NCI-H774 (cell line): Measurements from ENCODE around the gene GPC3.
"Not testable (repeated sequence)": the region's sequence is repeated elsewhere in the genome, so short reads cannot be mapped to it uniquely, and the experiment has no call there.

Source experiments
- DNase-seq: peaks from one replicate; lab custom pipeline; 2025; lab: John Stamatoyannopoulos, UW

The GPC3 gene

DNA sequence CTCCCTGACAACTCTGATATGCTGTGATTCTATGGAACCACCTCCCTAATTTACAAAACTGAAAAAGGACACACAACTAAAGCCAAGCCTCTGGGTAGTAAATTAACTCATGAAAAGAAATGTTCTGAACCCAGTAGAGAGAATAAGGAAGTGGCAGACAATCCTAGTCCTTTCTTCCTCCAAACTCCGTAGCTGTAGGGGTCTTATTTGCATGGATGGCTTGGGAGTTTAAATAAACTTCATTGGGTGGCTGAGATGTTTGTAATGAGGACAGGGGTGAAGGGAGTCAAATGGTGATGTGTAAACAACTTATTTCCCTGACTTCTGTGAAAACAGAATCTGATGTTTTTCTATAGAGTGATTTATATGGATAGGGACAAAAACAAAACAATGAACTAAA, 59.3 kb downstream of the GPC3 start:
- no peak for DNase-seq

GRCh38 chrX:133924548-133924947, 60.8 kb downstream of the GPC3 start:
- no peak for DNase-seq

- no peak for DNase-seq
Observed at GRCh38 chrX:133923548-133923947, 61.8 kb downstream of the GPC3 start.

- no peak for DNase-seq
Observed at GRCh38 chrX:133923113-133923512, 62.3 kb downstream of the GPC3 start.

DNA sequence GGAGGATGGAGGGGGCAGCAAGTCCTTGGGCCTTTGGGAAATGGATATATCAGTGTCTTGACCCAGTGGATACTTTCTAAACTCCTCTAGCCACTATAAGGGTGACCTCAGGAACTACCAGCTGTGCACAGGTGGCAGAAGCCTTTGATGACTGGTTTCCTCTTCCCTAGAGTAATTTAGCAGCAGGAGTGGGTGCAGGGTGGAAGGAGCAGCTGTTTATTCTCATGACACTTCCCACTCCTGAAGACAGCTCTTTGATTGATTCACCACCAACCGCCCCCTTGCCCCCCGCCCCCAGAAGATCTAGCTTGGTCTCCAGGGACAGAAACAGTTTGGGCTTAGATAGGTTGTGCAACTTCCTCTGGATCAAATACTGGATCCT, 63.0 kb downstream of the GPC3 start:
- DNase-seq = no peak

DNA sequence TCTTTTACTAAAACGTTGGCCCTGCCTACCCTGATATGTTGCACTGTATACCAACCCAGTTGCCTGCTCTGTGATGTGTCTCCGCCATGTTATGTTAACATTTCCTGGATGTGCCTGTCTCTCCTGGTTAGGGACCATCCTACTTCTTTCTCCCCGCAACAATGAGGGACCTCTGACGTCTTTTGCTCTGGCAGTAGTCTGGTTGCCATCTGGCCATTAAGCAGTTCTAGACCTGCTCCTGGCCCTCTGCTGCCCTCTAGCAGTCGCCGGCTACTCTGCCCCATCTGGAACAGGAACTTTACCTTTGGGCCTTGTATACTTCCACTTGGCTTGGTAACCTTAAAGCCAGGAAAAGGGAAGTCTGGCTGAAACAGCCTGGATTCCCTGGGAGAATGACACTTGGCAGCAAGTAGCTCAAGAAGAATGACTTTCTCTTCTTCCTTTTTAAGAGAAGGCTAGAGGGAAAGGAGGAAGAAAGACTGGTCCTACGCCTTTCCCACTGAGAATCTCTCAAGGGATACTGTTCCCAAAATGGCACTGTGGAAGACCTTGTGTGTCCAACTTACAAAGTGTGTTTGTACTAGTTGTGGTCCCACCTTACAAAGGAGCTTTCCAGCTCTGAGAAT, 63.5 kb downstream of the GPC3 start:
- DNase-seq = peak; percentile 61

- DNase-seq = no peak
Observed at GRCh38 chrX:133921086-133921485, 64.3 kb downstream of the GPC3 start.

DNA sequence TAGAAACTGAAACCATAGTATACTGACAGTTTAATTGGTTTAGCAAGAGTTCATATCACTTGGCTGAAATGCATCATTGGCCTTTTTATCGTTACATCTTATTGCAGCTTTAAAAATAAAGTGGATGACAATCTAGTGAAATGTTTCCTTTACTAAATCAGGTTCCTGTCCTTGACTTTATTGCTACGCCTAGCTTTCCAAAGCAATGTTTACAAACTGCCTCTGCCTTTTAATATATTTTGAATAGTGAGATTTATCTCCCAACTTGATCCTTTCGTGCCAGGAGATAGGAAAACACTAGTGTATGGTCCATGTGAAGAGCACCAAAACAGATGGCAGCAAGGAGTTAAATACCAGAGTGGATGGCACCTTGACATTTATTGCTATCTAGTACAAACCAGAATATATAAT, 67.0 kb downstream of the GPC3 start:
- no peak for DNase-seq

DNA sequence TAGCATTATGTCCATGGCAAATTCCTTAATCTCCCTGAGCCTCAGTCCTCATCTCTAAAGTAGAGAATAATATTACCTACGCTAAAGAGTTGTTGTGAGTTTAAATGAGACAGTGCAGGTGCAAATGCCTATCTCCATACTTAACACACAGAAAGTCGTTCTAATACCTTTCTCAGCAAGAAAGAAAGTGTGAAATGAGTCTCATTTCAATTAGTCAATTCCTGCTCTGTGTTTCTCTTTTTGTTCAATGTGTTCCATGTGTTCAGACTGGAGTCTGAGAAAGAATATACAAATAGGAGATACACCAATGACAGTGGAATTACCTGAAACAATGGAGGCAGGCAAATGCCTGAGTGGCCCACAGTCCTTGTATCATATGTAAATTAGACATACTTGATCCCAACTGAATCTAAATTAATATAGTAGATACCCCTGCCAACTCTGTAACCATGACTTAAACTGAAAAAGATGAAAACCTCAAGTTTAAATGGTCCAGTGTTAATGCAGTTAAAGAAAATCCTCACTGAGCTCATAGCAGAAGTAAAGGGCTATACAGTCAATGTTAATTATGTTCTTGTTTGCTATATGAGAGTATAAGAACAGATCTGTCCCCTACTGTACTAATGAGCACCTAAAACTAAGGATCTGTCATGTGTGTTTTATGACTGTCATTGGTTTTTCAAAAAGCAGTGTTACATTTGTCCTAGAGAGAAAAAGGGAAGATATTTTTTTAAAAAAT, 68.2 kb downstream of the GPC3 start:
- DNase-seq = no peak

DNA sequence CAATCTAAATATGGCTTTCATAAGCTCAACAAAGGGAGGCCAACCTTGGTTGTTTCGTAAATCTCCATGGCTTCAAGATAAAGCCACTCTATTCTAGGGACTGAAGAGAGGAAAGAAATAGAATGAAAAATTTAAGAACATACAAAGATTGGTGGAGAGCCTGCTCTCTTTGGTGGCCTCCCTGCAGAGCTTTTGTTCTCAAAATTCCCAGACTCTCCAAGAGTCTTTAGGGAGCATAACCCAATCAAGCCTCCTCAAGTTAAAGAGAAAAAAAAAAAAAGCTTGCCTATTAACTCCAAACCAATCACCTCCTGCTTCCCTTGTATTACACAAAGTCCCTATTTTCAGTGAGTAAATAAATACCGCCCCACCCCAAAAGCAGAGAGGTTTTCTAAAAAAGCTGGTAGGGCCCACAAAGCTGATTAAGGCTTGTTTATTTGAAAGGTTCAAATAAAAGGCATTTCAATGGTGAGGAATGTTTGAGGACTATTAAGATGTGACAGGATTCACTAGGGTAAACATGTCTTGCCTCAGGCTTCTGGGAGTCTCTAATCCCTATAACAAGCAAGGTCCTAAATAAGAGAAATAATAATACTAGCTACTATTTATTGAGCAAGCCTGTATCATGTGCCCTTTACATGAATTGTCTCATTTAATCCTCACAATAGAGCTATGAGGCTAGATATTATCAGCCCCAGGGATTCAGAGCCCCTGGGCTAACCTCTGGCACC, 71.6 kb downstream of the GPC3 start:
- no peak for DNase-seq

DNA sequence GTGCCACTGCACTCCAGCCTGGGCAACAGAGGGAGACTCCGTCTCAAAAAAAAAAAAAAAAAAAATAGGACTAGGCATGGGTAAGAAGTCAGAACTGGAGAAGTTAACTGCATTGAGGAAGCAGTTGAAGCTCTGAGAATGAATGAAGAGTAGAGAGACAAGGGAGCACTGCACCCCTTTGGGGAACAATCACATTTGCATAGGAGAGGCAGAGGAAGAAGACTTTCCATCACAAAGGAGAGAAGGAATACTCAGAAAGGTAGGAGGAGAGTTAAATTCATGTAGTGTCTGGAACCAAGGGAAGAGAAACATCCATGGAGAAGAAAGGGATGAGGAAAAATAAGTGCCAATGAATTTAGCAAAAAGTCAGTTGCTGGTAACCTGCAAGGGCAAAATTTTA, 72.4 kb downstream of the GPC3 start:
- no peak for DNase-seq

- DNase-seq = no peak
Observed at GRCh38 chrX:133911825-133912495, 73.4 kb downstream of the GPC3 start.

GRCh38 chrX:133910539-133910938, 74.9 kb downstream of the GPC3 start:
- no peak for DNase-seq

DNA sequence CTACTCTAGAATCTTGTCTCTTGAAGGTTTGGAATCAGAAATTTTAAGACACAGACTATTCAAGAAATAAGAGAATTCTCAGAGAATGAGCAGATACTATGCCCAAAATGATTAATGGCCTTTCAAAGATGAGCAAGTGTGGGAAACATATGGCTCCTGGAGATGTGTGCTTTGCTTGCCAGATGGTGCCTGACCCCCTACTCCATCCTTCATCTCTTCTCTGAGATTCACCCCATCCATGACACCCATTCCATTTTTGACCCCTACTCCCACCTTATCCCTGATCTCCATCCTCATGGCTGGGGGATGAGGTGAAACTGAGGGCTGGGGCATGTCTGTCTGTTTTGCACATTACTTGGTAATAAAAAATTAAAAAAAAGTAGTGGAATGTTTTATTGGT, 75.5 kb downstream of the GPC3 start:
- DNase-seq = no peak

DNA sequence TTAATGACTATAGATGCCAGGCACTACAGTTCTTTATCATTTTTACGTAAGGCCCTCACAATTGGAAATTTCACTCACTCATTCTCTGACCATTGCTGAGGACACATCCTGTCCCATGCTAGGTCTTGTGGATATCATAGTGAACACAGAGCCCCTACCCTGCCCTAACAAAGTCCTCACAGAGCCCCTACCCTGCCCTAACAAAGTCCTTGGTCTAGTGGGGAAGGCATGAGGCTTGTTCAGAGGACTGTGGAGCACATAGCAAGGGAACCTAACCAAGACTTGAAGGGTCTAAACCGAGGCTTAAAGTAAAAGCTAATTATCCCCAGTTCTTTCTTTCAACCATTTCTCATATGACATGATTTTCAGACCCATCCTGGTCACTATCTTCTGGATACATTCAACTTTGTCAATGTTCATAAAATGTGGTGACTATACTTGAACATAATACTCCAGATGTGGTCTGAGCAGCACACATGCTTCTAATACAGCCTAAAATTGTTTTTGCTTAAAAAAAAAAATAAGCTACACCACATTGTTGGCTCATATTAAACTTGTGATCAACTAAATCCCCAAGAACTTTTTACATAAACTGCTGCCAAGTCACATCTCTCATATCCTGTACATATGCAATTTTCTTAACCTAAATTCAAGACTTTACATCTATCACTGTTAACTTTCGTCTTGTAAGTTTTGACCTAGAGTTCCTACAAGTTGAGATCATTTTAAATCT, 77.0 kb downstream of the GPC3 start:
- no peak for DNase-seq

DNA sequence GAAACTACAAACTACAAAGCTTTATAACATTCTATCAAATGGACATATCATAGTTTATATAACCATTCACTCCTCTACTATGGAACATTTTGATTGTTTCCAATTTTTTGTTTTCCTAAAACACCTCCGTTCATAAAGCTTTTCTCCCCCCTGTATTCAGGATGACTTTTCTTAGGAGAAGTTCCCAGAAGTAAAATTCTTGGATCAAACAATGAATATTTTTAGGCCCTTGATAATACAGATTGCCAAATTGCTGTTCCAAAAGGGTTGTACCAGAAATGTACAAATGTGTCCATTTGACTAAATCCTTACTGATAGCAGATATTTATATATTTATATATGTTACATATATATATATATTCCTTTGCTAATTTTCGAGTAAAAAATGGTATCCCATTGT, 77.8 kb downstream of the GPC3 start:
- DNase-seq = no peak

GRCh38 chrX:133905305-133905704, 80.1 kb downstream of the GPC3 start:
- DNase-seq = no peak

DNA sequence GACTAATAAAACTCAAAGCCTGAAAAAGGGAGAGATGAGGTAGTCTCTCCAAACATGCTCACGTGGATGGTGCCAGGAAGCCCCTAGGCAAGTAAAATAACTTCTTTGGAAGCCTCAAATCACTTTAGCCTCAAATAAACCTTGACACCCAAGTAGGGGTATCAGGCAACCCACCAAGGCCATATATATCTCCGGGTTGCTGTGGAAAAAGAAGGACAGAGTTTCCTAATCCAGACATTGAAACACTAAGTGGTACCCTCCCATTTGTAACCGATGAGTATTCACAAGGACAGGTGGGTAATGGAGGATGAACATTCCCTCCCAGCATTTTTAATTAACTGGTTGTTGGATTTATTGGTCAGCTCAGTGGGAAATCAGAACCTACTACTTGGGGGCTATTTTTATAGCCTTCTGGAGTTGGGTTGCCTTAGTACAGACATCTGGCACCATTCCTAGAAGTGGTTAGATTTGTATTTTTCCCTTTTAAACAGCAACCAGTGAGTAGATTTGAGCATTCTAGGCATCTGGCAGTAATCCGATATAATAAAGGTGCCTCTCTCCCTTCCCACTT, 87.7 kb downstream of the GPC3 start:
- no peak for DNase-seq

GRCh38 chrX:133892337-133892736, 93.1 kb downstream of the GPC3 start:
- DNase-seq = no peak

DNA sequence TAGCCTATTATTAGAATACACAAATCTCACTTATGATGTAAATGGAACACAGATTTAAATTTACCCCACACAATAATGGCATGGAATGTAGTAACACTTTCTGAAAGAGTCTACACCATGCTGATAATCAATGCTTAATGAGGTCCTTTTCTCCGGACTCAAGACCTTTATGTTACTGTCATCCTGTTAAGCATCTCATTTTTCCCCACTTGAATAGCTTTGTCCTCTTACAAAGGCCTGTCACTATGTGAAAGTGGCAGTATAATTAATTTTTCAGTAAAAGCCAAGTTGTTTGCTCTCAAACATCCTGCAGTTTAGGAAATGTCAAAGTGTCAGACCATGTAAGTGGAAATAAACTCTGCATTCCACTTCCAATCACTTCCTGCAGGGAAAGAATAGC, 96.4 kb downstream of the GPC3 start:
- no peak for DNase-seq

DNA sequence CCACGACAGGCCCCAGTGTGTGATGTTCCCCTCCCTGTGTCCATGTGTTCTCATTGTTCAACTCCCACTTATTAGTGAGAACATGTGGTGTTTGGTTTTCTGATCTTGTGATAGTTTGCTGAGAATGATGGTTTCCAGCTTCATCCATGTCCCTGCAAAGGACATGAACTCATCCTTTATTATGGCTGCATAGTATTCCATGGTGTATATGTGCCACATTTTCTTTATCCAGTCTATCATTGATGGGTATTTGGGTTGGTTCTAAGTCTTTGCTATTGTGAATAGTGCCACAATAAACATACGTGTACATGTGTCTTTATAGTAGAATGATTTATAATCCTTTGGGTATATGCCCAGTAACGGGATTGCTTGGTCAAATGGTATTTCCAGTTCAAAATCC, 97.3 kb downstream of the GPC3 start:
- DNase-seq = not testable (repeated sequence)
